SK-N-MC (cell line): Measurements from ENCODE around the gene DTNA.

Source experiments
- EZH2 ChIP-seq: fragments of 200-600 bp; sonication (generic); IDR thresholded peaks from one replicate; pipeline ENCODE4 v1.6.1; 2017; ENCODE audit warnings: antibody characterized with exemption
- POLR2AphosphoS5 ChIP-seq: IDR thresholded peaks from 2 replicates; pipeline ENCODE4 v1.6.1; 2012; ENCODE audit warnings: mild to moderate bottlenecking, low read depth, low read length, borderline replicate concordance

GRCh38 chr18:34795070-34795732 lies 85.1 kb downstream of the DTNA start:
- TF ChIP-seq POLR2AphosphoS5 (no peak), EZH2 (no peak)
